Omental fat pad (tissue), 4 donors: ENCODE results near the gene TSPYL4. TPM values are rescaled to one million over a fixed set of nuclear protein-coding genes. Genes with fewer than 3 reads are reported as not detected.

Source experiments
- ATAC-seq: fragments of 150-250 bp; one replicate; pipeline ENCODE4 v1.9.1; 2016; ENCODE audit warnings: mild to moderate bottlenecking, moderate library complexity; ENCODE audit not compliant: low FRiP score
- DNase-seq: peaks from one replicate; pipeline ENCODE4 v3.0.0-alpha.2; 2019; ENCODE audit warnings: low spot score
- CTCF ChIP-seq, 3 donors: fragments of 450-650 bp; IDR thresholded peaks; one replicate each; pipeline ENCODE4 v1.5.1; 2016 to 2017; ENCODE audit warnings: antibody characterized with exemption in 3 of 3, mild to moderate bottlenecking in 3 of 3, moderate library complexity in 2 of 3
- total RNA-seq, 4 donors: library from RNA; depleted of rRNA; stranded (reverse); fragments of >200 nt; gene quantifications; one replicate each; pipeline ENCODE4 v1.1.0, GENCODE V29; 2016

TSPYL4 gene
- total RNA-seq, 4 donors from 2014 or later: 8.0 to 13.4 (median 9.5) TPM

- DNase-seq (no peak), ATAC-seq (no peak)
- TF ChIP-seq CTCF (IDR thresholded peaks at IDR 0.05): no peak
Measured at GRCh38 chr6:116208056-116208785, 45.7 kb downstream of the TSPYL4 start.

- DNase-seq: no peak
- ATAC-seq: no peak
- TF ChIP-seq CTCF (IDR thresholded peaks at IDR 0.05): no peak
Measured at GRCh38 chr6:116206231-116206903, 47.5 kb downstream of the TSPYL4 start.

GRCh38 chr6:116205281-116205680, 48.6 kb downstream of the TSPYL4 start:
- no peak for DNase-seq
- ATAC-seq: no peak
- no peak for TF ChIP-seq CTCF (IDR thresholded peaks at IDR 0.05)

GRCh38 chr6:116201538-116201937, 52.3 kb downstream of the TSPYL4 start:
- DNase-seq (no peak), ATAC-seq (no peak)
- TF ChIP-seq CTCF (IDR thresholded peaks at IDR 0.05): no peak

GRCh38 chr6:116200619-116201249, 53.1 kb downstream of the TSPYL4 start:
- no peak for ATAC-seq
- no peak for TF ChIP-seq CTCF (IDR thresholded peaks at IDR 0.05)
- no peak for DNase-seq

Other genes starting within 250 kb of the TSPYL4 start
- 1 to 10 TPM in 3 of 4 donors, under 1 TPM in 1; 0.24 to 1.9 (median 1.5) TPM for gene FRK, start 193.2 kb downstream of the TSPYL4 start, total RNA-seq
- 1 to 10 TPM; 6.1 to 8.7 (median 8.2) TPM for gene NT5DC1, start 153.2 kb downstream of the TSPYL4 start, total RNA-seq
- not detected for gene COL10A1, start 127.9 kb downstream of the TSPYL4 start, total RNA-seq
- gene TSPYL1, start 25.9 kb upstream of the TSPYL4 start, total RNA-seq: 10 to 100 TPM; 43.5 to 94.0 (median 65.1) TPM
- 100 to 1,000 TPM in 2 of 4 donors, 10 to 100 TPM in 2; 80.9 to 145 (median 100) TPM for gene DSE, start 116.9 kb upstream of the TSPYL4 start, total RNA-seq
- gene CALHM6, start 207.3 kb upstream of the TSPYL4 start, total RNA-seq: 1 to 10 TPM; 1.6 to 9.5 (median 5.3) TPM